Activated CD8-positive, alpha-beta memory T cell treated with anti-CD3 and anti-CD28 coated beads for 24 hours (primary cell): ENCODE measurements around the gene PAX1.

Experiments used
- DNase-seq: peaks from one replicate; pipeline ENCODE4 v3.0.0-alpha.2; 2020

PAX1 gene

DNA sequence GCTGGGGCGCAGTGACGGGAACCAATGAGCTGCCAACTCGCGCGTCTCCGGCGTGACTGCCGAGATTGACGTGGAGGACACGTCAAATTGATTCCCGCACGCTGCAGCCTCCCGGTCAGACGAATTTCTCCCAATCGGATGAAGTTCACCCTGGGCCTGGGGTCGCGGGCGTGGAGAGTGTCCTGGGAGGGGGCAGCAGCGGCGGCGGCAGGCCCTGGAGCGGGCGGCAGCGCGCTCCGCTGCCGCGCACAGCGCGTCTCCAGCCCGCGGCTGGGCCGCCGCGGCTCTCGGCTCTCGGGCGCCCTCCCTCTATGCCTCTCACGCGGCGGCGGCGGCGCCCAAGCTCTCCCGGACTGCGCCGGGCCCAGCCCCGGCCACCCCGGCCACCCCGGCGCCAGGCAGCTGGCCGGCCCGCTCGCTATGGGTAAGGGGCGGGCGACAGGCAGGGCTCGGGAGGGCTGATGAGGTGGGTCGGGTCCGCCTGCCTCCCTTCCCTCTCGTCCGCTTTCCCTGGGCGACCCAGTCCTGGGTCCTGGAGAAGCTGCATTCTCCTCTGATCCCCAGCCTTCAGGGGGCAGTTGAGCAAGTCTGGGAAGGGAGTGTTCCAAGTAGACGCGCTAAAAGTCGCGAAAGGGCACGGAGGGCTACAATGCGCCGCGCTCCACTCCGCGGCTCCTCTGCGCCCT, at the start of gene PAX1:
TSS of gene PAX1 (plus strand) at position 90 of the 686 bp plus-strand sequence. CDS start at position 139, 49 bp downstream.
- no peak for DNase-seq

DNA sequence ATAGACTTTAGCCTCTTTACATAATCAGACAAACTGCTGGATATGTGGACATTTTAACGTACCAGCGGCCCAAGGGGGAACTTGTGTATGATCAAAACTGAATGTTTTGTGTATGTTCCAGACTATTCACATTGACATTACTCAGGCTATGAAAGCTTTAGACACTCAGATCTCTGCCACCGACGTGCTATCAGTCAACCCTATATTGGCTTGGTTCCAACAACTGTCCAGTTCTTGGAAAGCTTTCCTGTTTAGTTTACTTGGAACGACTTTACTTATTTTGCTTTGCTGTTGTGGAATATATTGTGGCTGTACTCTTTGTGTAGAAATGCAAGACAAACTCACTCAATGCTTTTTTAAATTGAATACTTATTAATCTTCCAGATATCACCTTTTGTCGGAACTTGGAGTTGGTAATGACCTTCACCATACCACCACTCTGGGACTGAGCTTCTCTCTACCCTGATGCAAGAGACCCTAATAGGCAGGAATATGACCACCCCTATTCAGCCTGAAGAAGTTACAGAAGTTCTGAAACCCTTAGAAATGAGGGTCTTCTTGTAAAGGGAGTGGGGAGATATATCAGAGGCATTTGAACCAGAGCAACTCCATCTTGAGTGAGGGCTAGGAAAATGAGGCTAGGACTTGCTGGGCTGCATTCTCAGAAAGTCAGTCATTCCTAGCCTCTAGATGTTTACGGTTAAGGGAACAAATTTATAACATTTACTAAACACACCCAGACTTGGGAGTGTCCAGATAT, 49.0 kb upstream of the PAX1 start:
- DNase-seq = no peak

- no peak for DNase-seq
These were observed 43.9 kb upstream of the PAX1 start for GRCh38 chr20:21661488-21662055.

DNA sequence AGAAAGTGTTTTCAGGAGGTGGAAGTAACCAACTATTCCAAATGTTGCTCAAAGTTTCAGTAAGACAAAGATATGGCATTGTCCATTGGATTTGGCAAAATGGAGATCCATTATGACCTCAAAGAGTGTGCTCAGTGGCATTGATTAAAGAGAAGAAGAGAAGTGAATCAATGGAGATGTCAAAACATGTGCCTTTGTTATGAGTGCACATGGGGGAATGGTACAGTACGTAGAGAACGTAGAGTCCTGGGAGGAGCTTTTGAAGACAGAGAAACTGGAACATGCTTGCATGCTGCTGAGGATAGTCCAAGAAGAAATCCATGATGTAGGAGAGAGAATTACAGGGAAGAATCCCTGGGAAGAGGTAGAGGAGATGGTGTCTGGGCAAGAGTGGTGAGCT, 42.0 kb upstream of the PAX1 start:
- DNase-seq = no peak

DNA sequence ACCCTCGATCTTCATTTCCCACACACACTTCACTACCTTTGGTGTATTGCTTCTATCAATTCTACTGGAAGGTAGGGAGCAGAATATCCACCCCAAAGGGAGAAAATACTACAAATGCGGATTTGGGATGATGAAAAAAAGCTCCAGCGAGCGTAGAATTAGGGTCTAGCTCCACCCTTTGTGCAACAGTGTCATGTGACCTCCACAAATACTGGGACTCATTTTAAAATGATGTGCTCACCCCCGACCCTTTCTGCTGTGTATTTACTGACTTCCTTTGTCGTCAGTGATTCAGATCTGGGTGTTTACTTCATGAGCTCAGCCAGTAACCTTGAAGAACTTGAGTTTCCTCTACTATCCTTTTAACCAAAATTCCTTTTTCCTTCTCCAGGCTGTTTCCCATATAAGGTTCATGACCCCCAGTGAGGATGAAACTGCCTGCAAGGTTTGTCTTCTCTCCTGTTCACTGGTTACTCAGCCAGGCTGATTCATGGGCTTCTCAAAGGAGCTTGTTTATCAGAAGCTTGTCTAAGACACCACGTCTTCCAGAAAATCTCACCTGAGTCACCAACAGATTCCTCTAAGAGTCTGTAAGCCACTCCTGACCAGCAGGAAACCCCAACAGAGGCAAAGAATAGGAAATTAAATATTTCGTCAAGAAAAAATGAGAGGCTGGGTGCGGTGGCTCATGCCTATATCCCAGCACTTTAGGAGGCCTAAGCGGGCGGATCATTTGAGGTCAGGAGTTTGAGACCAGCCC, 39.6 kb upstream of the PAX1 start:
- DNase-seq = no peak

DNA sequence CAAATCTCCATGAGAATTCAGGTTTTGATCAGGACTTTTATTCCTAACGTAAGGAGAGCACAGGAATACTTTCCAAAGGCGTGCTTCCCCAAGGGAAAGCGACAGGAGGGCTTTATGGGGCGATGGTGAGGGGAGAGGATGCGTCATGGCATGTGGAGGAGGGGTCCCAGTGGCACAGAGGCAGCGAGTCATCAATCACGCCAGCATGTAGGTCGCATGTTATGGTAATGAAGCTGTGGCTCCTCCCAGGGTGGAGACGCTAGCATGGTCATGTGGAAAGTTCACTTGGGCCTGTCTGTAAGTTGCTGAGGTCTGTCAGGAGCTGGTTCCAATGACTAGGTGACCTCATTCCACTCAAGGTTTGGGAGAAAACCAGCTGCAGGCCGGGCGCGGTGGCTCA, 35.3 kb upstream of the PAX1 start:
- DNase-seq = no peak

GRCh38 chr20:21670981-21671380, 34.5 kb upstream of the PAX1 start:
- DNase-seq = no peak

GRCh38 chr20:21677261-21677660, 28.2 kb upstream of the PAX1 start:
- DNase-seq = no peak

GRCh38 chr20:21677781-21678180, 27.7 kb upstream of the PAX1 start:
- DNase-seq = no peak

DNA sequence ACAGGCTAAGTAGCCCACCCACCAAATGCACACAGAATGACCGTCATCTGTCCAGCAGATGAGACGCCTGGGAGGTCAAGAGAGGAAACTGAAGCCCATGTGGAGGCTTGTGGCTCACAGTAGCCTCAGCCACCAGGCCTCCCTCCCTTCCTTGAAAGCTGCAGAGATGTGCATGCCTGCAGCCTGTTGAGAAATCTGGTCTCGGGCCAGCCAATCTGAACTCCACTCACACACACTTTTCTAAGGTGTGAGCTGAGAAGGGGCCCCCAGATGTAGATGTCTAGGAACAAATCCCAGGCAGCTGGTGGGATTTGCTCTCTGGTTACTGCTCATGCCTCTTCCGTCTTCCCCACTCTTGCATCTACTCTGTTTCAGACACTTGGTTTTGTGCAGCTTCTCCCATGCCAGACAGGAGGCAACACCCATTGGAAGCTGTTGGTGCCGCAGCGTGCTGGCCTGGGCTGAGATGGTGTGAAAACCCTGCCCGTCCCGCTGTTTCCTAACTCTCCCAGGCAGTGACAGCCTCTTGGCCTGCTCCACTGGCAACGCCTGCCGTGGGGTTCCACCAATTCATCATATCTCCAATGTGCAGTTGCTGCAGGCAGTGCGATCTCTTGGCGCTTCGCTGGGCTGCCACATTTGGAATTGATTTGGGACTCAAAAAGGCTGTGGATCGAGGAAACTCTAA, 24.1 kb upstream of the PAX1 start:
- no peak for DNase-seq

GRCh38 chr20:21681922-21682318, 23.5 kb upstream of the PAX1 start:
- DNase-seq = no peak

- DNase-seq = no peak
These were observed 22.9 kb upstream of the PAX1 start for GRCh38 chr20:21682521-21682954.

DNA sequence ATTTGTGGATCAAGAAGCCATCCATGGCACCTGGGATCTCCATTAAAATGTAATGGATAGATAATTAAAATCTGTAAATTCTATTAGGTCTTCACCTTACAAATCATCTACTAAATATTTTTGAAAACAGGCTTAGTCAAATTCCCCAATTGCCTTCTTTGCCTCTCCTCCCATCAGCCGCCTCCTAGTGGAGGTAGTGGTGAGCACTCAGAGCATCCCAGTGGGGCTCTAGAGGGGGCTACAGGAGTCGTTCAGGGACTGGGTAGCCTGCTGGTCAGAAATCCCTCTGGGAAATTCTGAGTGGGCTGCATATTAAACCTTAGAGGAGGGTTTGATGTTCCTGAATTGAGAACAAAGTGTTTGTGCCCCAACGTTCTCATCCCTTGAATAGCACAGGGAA, 20.8 kb upstream of the PAX1 start:
- no peak for DNase-seq

- DNase-seq = no peak
These were observed 19.5 kb upstream of the PAX1 start for GRCh38 chr20:21685981-21686380.

DNA sequence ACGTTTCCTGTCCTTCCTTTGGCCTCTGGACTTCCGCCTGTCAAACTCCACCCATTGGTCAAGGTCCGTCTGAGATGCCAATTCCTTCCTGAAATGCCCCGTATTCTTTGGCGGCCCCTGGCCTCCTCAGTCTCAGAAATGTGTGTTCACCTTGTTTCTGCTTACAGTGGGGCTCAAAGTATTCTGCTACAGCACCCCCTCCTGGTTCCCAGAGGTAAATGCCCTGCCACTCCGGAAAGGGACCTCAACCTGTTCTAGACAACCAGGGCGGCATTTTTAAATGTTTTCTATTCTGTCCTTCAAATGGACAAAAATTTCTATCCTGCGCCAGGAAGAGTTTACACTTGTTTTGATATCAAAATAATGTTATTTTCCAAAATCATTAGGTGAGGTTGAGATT, 12.1 kb upstream of the PAX1 start:
- DNase-seq = no peak

GRCh38 chr20:21698494-21699215, 6.8 kb upstream of the PAX1 start:
- no peak for DNase-seq

- DNase-seq = no peak
These were observed 6.3 kb upstream of the PAX1 start for GRCh38 chr20:21699216-21699508.

- no peak for DNase-seq
These were observed 4.1 kb upstream of the PAX1 start for GRCh38 chr20:21701171-21701876.

GRCh38 chr20:21702016-21702415, 3.4 kb upstream of the PAX1 start:
- no peak for DNase-seq

GRCh38 chr20:21702553-21703470, 2.7 kb upstream of the PAX1 start:
- DNase-seq = no peak
